ENCODE data around the gene LRMDA. TPM values are rescaled to one million over a fixed set of nuclear protein-coding genes. Genes with fewer than 3 reads are reported as not detected.

LRMDA gene
- polyA plus RNA-seq, 3 donors: 39.8 to 59.6 (median 56.4) TPM

GRCh38 chr10:76479103-76479790 is 1047.8 kb downstream of the LRMDA start:
- H3K36me3 Mint-ChIP-seq: no peaks in the 10 kb centered on the region
- Histone ChIP-seq H3K4me1 (ENCODE audit: control insufficient read depth in 1 of 2, insufficient read depth in 2 of 2, low read length in 2 of 2) (no peaks in the 10 kb centered on the region), H3K27me3 (ENCODE audit: control insufficient read depth in 2 of 2, insufficient read depth in 2 of 2, low read length in 2 of 2) (no peaks in the 10 kb centered on the region), H3K79me2 (ENCODE audit: insufficient read depth, low read length) (no peaks in the 10 kb centered on the region), H3K27ac (ENCODE audit: low read depth in 1 of 2, low read length in 2 of 2) (no peak overlapping the region), H4K20me1 (ENCODE audit: insufficient read depth, low read length) (no peaks in the 10 kb centered on the region), H3K4me3 (replicated peaks in 1 of 3; ENCODE audit: low read depth in 2 of 3, low read length in 3 of 3) (no peak overlapping the region), H3K4me2 (replicated peaks; ENCODE audit: extremely low read depth, low read length, poor library complexity, severe bottlenecking) (no peak overlapping the region), H3K9ac (ENCODE audit: insufficient read depth, low read length, poor library complexity, severe bottlenecking) (no peak overlapping the region), H2AFZ (ENCODE audit: insufficient read depth, low read depth, low read length, poor library complexity, severe bottlenecking) (no peak overlapping the region), H3K9me3 (replicated peaks in 1 of 2; ENCODE audit: control insufficient read depth in 1 of 2, insufficient read depth in 1 of 2, low read length in 2 of 2) (peaks cover 0 to 4% of the 10 kb centered on the region in 2 donors), H3K36me3 (replicated peaks in 1 of 2; ENCODE audit: control insufficient read depth in 1 of 2, insufficient read depth in 2 of 2, low read length in 2 of 2) (no peaks in the 10 kb centered on the region)
- 80% methylated on average over 2 of the region's 5 CpGs for WGBS (ENCODE audit: insufficient coverage)
- H3K27me3 Mint-ChIP-seq (ENCODE audit: low read depth in 3 of 3): no peaks in the 10 kb centered on the region
- intact Hi-C loops (cut with micrococcal nuclease): no loop called here
- no peak overlapping the region for H3K4me3 Mint-ChIP-seq
- H3K4me1 Mint-ChIP-seq: no peaks in the 10 kb centered on the region
- DNase-seq: no peak
- TF ChIP-seq CTCF (IDR thresholded peaks at IDR 0.05): no peak
- H3K9me3 Mint-ChIP-seq: peaks cover 0 to 21% (median 5%) of the 10 kb centered on the region in 7 donors
- H3K27ac Mint-ChIP-seq: no peak overlapping the region

GRCh38 chr10:76481178-76481577 is 1049.8 kb downstream of the LRMDA start:
- H3K36me3 Mint-ChIP-seq: no peaks in the 10 kb centered on the region
- intact Hi-C loops (cut with micrococcal nuclease): no loop called here
- no peak for TF ChIP-seq CTCF (IDR thresholded peaks at IDR 0.05)
- peaks cover 0 to 4% of the 10 kb centered on the region in 2 donors for H3K9me3 ChIP-seq (replicated peaks in 1 of 2; ENCODE audit: control insufficient read depth in 1 of 2, insufficient read depth in 1 of 2, low read length in 2 of 2)
- no peak overlapping the region for H3K27ac ChIP-seq (ENCODE audit: low read depth in 1 of 2, low read length in 2 of 2)
- no peaks in the 10 kb centered on the region for H3K27me3 Mint-ChIP-seq (ENCODE audit: low read depth in 3 of 3)
- H3K4me2 ChIP-seq (replicated peaks; ENCODE audit: extremely low read depth, low read length, poor library complexity, severe bottlenecking): no peak overlapping the region
- no peaks in the 10 kb centered on the region for H3K4me1 ChIP-seq (ENCODE audit: control insufficient read depth in 1 of 2, insufficient read depth in 2 of 2, low read length in 2 of 2)
- no peaks in the 10 kb centered on the region for H3K4me1 Mint-ChIP-seq
- no peak overlapping the region for H3K9ac ChIP-seq (ENCODE audit: insufficient read depth, low read length, poor library complexity, severe bottlenecking)
- H3K4me3 ChIP-seq (replicated peaks in 1 of 3; ENCODE audit: low read depth in 2 of 3, low read length in 3 of 3): no peak overlapping the region
- no peaks in the 10 kb centered on the region for H3K79me2 ChIP-seq (ENCODE audit: insufficient read depth, low read length)
- H3K36me3 ChIP-seq (replicated peaks in 1 of 2; ENCODE audit: control insufficient read depth in 1 of 2, insufficient read depth in 2 of 2, low read length in 2 of 2): no peaks in the 10 kb centered on the region
- no peaks in the 10 kb centered on the region for H3K27me3 ChIP-seq (ENCODE audit: control insufficient read depth in 2 of 2, insufficient read depth in 2 of 2, low read length in 2 of 2)
- no peak overlapping the region for H3K27ac Mint-ChIP-seq
- H3K9me3 Mint-ChIP-seq: peaks cover 0 to 19% (median 5%) of the 10 kb centered on the region in 7 donors
- DNase-seq: no peak
- no peaks in the 10 kb centered on the region for H4K20me1 ChIP-seq (ENCODE audit: insufficient read depth, low read length)
- no peak overlapping the region for H2AFZ ChIP-seq (ENCODE audit: insufficient read depth, low read depth, low read length, poor library complexity, severe bottlenecking)
- H3K4me3 Mint-ChIP-seq: no peak overlapping the region
- no CpG with 5 or more reads among the region's 2 CpGs for WGBS (ENCODE audit: insufficient coverage)

Data from CD14-positive monocyte (primary cell).